ENCODE data around the gene MKNK2.

MKNK2 gene

DNA sequence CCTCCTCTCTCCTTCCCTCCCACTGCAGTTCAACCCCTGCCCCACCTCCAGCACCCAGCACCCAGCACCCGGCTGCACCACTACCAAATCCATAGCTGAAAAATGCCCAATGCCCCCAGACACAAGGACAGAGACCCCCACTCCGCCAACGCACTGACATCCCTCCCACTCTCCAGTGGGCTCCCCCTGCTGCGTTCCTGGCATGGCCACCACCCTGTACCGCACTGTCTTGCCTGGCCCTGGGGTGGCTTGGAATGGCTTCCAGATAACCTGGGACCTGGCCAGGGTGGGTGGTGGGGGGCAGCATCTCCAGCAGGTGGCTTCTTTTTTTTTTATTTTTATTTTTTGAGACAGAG, 5.8 kb upstream of the MKNK2 start:
- no peak for DNase-seq

DNA sequence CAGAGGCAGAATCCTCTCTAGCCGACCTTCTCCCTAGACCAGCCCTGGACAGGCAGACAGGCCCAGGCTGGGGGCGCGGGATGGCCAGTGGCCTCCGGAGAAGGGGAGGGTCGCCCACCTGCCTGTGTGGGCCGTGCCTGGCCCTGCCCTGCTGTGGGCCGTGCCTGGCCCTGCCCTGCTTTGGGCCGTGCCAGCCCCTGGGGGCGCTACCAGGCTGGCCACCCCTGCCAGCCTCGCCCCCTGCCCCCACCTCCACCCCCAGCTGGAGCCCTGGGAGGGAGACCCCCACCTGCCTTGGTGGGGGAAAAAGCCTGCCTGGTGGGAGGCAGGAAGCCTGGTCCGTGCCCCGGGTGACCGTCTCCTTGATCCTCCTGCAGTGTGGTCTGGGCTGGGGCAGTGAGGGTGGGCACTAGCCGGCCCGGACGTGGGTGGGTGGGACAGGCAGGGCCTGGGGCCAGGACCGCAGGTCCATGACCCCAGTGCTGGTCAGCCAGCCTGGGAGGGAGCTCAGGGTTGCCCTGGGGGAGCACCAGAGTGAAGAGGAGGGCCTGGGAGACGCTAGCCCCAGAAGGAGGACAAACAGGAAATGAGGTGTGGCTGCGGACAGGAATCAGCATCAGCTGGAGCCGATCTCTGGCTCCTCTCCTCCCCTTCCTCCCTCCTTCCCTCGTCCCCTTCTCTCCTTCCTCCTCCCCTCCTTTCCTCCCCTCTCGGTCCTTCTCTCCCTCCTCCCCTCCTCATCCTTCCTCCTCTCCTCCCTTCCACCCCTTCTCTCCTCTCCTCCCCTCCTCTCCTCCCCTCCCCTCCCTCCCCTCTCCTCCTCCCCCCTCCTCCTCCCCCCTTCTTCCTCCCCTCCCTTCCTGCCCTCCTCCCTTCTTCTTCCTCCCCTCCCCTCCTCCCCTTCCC, 5.1 kb upstream of the MKNK2 start:
- no peak for DNase-seq

DNA sequence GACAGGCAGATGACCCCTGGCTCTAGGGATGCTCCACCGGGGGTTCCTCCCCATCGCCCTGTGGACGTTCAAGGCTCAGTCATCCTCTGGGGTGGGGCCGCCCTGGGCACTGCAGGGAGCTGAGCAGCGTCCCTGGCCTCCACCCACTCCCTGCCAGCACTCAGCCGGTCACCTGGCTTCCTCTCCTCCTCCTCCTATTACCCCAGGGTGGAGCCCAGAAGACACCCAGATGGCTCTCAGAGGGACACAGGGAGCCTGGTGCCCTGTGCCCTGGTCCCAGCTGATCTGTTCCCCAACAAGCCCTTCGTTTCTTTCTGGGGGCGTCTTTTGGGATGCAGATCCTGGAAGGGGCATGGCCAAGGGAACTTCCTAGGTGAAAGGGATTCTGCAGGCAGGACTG, 3.7 kb upstream of the MKNK2 start:
- no peak for DNase-seq

DNA sequence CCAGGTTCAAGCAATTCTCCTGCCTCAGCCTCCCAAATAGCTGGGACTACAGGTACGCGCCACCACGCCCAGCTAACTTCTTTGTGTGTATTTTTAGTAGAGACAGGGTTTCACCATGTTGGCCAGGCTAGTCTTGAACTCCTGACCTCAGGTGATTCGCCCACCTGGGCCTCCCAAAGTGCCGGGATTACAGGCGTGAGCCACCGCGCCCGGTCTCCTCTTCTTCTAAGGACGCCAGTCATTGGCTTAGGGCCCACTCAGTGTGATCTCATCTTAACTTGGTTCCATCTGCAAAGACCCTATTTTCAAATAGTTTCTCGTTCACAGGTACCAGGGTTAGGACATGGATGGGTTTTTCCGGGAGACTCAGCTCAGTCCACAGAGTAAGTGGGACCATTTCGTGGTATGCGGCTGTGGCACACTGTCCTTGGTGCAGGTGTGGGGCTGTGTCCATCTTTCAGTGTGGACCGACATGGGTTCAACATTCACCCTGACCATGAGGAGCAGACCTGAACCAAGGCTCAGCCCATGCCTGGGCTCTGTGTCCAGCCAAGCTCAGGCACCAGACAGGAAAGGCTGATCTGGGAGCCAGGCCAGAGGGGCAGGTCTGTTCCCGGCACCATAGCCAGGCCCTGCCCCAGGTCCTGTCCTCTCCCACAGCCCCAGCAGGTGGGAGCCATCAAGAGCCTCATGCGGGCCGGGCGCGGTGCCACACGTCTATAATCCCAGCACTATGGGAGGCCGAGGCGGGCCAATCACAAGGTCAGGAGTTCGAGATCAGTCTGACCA, 2.8 kb upstream of the MKNK2 start:
- DNase-seq = no peak

DNA sequence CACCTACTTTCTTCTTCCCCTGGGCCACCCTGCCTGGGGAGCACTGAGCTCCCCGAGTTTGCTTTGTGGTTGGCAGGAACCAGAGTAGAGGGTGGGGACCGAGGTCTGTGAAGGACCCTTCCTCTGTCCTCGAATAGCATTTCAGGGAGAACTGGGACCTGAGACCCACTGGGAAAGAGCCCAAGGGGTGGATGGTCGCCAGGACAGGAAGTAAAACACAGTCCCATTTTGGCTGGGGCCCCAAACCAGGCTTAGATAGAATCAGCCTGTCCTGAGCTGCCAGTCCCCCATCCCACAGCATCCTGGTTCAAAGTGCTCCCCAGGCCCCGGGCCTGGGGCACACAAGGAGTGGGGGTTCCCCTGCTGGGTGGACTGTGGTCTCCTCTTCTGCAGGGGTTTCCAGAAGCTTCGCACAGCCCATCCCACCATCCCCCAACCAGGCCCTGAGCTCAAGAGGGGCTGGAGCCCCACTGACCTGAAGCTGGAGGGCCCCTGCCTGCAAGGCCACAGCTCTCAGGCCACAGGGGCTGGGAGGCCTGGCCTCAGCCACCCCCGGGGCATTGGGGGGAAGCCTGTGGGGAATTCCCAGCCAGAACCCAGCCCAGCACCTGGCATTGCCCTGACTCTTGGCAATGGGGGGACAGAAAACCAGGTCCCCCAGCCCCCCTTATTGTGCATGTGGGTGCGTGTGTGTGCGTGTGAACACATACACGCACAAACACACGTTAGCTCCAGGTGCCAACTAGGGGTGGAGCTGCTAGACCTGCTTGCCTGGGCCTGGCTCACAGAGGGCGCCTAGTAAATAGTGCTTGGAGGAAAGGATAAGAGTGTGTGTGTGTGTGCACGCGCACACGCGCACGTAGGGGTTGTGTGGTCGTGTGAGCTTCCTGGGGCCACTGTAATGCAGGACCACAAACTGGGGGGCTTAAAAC, 995 bp upstream of the MKNK2 start:
- peak; percentile 79 for DNase-seq

DNA sequence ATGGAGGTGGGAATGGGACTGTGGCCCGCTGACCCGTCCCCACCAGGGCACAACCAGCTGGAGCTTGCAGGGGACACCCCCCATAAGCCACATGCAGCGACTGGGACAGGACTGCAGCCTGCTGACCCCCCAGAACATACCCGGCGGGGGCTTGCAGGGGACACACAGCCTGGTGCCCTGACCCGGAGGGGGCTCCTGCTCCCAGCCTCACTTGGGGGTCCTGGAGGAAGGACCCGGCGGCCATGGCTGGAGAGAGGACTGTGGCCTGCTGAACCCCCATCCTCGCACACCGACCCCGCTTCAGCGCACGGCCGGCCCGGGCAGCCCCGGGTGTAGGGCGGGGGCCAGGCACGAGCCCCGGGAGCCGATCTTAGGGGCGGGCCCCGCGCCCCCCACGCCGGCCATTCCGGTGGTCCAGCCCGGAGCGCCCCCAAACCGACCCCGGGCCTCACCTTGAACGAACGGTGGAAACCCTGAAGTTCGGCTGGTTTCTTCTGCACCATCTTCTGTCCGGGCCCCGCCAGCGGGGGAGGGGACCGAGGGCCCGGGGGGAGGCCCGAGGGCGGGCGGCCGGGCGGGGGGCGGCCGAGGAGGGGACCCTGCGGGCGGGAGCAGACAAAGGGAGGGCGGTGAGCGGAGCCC, 574 bp downstream of the MKNK2 start:
- DNase-seq = no peak

DNA sequence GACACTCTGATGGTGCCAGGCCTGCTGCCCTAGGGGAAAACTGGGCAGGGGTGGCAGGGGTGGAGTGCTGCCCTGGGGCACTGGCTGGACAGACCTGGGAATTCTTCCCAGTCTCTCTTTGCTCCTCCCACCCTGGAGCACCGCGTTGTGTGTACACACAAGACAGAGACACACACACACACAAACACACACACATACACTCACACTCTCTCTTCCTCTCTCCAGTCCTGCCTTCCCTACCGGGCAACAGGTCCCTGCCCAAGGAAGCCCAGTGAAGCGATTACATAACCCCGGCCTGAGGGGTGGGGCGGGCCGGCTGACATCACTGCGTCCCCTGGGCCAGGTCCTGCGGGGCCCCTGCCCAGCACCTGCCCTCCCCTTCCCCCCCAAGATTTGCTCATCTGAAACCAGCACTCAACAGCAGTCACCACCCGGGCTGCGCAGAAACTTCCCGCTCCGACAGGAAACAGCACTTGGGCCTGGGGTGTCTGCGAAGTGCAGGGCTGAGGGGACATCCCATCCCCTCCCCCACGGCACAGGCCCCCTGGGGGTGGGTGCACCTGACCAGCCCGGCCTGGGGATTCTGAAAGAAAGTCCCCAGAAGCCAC, 1.2 kb downstream of the MKNK2 start:
- DNase-seq = peak; percentile 84

DNA sequence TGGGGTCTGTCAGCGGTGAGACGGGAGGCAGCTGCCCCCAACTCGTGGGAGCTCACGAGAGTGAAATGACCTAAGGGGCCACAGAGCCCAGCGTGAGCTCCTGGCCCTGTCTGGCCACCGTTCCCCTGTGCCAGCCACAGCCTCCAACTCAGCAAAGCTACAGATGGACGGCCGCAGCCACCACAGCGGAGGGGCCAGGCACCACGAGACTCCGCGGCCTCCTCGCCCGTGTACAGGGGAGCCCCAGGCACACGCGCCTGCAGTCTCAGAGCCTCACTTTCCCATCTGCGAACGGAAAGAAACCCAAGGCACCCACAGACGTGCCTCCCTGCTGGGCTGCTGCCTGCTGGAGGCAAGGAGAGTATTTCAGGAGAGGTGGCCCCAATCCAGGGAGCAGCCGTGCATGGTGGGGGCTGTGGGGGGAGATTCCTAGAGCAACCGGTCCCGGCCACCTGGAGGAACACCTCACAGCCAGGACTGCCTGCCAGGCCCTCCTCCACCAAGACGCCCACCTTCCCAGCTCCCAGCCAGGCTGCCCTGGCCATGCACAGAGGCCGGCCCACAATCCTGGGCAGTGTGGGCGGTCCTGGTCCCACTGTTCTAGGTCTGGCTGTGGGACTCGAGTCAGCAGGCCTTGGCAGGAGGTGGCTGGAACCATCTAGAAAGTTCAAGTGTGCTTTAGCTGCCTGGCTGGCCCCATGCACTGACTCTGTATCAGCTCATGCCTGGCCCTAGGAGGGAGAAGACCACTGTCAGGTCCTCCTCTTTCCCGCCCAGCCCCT, 1.9 kb downstream of the MKNK2 start:
- no peak for DNase-seq

DNA sequence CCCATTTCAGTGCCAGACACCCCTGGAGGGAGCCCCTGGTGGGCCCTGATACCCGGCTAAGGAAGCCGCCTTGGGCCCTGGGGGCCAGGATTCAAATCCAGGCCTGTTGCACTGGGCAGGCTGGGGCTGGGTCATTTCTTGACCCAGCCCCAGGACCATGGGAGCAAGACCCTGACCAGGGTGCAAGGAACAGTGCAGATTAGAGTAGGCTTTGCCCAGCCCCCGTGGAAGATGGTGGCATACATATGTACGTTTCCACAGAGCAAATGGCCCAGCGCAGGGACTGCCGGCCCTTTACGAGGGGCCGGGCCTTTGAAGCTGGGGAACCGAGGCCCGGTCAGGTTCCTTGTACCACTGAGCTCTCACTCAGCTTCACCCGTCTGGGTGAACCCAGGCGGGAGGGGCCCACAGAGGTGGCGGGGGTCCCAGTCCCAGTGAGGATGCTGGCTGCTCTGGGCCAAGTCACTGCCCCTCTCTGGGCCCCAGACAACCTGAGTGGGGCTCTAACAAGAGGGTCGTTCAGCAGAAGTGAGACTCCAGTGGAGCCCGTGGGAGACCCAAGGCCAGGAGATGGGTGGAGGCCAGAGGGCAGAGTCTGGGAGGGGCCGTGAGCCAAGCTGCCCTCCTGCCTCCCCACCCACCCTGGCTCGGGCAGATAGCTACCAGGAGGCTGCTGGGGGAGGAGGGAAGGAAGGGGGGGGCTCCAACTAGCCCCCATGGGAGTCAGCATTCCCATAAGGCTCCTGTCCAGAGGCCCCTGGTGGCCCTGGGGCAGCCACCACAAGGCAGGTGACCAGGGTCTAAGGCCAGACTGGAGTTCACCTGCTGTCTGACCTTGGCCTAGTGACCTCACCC, 2.7 kb downstream of the MKNK2 start:
- no peak for DNase-seq

DNA sequence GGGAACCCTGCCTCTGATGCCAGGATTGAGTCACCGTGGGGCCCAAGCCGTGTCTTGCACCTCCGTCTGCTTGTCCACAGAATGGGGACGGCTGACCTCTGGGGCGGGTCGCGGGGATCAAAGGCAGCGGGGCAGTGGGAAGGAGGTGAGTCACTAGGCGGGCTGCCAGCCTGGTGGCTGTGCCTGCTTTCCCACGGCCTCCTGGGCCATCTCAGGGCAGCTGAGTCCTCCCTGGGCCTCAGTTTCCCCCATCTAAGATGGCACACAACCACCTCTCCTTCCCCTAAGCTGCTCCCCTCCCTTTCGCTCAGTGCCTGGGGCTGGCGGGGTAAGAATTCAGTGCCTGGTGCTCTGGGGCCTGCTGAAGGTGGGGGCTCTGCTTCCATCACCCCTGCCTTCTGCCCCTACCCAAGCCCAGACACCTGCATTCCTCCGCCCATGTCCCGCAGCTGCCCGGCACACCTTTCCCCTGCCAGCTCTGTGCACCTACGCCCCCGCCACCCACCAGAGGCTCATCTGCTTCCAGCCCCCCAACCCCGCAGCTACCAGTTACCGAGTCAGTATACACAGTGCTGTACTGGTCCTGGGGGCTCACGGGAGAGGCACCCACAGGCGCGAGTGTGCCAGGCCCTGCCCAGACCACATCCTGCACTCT, 3.5 kb downstream of the MKNK2 start:
- DNase-seq = peak; percentile 60

DNA sequence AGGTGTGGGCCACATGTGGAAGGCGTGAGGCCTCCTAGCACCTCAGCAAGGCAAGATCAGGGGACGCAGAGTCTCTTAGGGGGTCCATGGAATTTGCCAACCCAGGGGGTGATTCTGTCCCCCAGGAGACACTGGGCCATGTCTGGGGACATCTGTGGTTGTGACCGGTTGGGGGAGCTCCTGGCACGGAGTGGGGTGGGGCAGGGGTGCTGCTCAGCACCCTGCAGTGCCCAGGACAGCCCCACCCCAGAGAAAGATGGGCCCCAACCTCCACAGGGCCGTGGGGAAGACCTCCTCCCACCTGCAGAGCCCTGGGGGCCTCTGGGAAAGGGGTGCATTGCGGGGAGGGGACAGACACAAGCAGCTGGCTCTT, 4.0 kb downstream of the MKNK2 start:
- no peak for DNase-seq

DNA sequence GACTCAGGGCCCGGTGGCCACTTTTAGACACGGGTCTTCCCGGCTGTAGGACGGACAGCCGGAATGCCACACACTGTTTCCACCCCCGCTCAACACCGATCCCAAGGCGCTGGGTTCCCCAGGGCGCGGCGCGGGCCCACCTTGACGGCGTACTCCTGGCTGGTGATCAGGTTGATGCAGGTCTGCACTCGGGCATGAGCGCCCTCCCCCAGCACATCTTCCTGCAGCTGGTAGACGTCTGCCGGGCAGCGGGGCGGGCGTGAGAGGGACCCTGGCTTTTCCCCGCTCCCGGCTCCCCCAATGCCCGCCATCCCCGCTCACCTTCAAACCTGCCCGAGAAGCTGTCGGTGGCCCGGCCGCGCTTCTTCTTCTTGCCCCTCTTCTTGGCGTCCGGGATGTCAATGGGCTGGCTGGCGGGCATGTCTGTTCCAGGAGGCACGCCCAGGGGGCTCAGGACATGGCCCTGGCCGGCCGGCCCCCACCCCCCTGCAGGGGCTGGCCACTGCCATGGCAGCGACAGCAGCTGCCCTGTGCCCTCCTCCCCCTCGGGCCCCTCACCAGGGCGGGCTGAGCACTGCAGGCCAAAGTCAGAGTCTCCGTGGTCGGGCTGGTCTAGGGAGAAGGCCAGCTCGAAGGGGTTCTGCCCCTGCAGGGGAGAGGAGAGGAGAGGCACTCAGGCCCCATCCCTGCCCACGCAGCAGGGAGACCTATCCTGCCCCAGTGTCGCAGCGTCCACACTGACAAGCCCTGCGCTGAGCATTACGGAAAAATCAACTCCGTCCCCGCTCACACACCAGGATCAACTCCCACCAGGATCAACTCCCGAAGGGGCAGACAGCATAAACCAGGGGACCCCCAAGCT, 4.8 kb downstream of the MKNK2 start:
- no peak for DNase-seq

DNA sequence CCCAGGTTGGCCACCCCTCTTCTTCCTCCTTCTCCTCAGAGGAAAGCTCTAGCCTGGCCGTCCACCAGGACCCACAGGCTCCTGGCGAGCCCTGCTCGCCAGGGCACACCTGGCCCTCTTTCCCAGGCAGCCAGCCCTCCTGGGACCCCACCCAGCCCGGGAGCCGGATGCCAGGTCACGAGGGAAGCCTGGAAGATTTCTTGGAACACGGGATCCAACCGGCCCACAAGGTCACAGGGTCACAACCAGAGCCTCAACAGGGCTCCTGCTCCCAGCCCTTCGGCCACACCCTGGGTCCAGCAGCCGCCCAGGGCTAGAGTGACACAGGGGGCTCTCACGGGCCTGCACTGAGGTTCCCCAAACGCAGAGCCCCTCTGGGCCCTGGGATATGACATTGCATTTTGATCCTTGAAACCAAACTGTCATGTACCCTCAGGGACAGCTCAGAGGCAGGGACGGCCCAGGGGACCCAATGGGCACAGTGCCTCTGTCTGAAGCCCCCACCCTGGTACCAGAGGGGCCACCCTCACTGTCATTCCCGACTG, 5.5 kb downstream of the MKNK2 start:
- no peak for DNase-seq

DNA sequence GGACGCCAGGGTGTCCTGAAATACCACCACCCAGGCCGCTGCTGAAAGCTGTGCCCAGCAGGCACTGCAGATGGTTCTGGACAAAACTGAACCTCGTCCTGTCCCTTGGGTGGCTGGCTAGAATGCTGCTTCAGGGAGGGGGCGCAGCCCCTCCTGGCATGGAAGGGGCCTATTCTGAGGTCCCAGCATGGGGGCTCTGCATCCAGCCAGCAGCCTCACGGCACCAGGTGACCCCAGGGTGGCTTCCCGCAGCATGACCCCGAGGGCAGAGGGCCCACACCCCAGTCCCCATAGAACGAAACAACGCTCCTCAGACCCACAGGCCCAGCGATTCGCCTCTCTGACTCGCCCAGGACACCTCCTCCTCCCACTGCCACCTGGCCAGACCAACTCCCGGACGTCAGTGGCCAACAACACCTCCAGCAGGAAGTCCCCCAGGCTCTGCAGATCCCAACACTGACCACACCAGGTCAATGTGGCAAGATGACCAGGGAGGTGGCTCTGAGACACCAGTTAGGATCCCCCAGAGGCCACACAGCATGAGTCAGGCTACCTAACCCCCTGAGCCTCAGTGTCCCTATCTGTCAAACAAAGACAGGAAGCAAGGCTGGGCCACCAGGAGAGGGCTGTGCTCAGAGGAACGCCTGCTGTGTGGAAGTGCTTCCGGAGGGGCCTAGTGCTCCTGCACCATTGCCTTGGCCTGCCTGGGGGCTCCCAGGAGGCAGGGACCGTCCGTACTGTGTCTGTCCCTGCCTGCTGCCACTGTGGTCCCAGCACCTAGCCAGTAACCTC, 6.1 kb downstream of the MKNK2 start:
- no peak for DNase-seq

DNA sequence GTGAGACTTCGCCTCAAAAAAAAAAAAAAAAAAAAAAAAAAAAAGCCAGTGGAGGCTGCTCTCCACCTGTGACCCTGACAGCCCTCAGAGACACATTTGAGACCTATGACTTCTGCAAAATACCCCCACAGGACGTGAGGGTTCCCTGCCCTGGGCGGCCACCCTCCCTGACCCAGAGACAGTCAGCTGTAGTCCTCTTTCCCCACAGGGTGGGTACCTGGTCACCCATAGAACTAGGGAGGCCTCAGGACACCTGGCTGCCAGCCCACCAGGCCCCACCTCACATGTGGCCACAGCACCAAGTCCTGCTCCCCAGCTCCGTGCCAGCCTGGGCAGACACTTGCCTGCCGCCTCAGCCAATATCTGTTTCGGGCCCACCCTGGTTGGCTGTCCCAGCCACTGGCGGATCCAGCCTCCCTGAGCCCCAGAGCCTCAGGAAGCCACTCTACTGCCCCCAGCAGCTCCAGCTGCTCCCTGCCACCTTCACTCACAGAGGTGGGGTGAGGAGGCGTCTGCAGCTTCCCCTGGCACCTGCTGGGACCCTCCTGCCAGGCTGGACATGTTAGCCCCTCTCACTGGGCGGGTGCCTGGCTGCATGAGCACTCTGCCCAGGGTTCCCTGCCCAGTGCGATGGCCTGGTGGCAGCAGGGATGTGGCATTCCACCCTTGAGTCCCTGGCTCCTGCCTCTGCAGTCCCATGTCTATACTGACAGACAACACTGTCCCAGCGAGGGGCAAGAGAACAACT, 6.9 kb downstream of the MKNK2 start:
- DNase-seq = peak; percentile 57

DNA sequence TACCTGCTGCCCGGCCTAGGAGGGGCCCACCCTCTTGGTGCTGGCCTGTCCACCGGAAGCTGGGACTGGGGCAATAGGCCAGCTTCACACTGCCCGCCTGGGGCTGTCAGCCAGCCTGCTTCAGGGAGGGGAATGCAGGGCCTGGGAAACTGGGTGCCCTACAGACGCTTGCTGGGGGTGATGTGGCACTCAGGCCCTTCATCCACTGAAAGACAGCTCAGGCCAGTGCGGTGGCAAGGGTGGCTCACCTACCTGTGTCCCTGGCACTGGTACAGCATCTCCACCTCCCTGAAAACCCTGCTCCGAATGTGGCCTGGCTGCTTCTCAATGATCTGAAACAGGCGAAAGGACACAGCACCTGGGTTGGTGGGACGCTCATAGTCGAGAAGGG, 7.8 kb downstream of the MKNK2 start:
- peak; percentile 62 for DNase-seq
